Measurements from ENCODE around the gene COL17A1. TPM values are rescaled to one million over a fixed set of nuclear protein-coding genes. Genes with fewer than 3 reads are reported as not detected.

COL17A1 gene
- total RNA-seq, 1 donor from 2014 or later, result 4.2 TPM

DNA sequence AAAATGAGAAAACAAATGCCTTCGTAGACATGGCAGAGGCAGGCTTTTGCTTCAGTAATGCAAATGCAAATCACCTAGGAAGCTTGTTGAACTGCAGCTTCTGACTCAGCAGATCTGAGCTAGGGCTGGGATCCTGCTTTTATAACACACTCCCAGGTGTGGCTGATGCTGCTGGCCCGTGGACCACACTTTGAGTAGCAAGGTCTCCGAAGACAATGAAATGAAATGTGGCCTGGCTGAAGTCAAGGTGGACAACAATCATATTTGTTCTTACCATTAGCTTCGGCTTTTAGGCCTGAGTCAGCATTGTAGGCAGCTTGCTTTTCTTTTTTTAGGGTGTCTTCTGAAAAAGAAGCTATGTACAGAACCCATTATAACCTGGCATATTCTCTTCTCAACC lies 26.3 kb downstream of the COL17A1 start:
- Mint-ChIP-seq H3K36me3 (ENCODE audit: low read depth, unreplicated experiment) (no peaks in the 10 kb centered on the region), H3K4me3 (ENCODE audit: unreplicated experiment) (no peak overlapping the region), H3K9me3 (ENCODE audit: unreplicated experiment) (no peaks in the 10 kb centered on the region), H3K4me1 (ENCODE audit: unreplicated experiment) (peaks cover 15% of the 10 kb centered on the region), H3K27ac (ENCODE audit: unreplicated experiment) (no peak overlapping the region), H3K27me3 (ENCODE audit: unreplicated experiment) (peaks cover 3% of the 10 kb centered on the region)
- TF ChIP-seq, protein P1, sequence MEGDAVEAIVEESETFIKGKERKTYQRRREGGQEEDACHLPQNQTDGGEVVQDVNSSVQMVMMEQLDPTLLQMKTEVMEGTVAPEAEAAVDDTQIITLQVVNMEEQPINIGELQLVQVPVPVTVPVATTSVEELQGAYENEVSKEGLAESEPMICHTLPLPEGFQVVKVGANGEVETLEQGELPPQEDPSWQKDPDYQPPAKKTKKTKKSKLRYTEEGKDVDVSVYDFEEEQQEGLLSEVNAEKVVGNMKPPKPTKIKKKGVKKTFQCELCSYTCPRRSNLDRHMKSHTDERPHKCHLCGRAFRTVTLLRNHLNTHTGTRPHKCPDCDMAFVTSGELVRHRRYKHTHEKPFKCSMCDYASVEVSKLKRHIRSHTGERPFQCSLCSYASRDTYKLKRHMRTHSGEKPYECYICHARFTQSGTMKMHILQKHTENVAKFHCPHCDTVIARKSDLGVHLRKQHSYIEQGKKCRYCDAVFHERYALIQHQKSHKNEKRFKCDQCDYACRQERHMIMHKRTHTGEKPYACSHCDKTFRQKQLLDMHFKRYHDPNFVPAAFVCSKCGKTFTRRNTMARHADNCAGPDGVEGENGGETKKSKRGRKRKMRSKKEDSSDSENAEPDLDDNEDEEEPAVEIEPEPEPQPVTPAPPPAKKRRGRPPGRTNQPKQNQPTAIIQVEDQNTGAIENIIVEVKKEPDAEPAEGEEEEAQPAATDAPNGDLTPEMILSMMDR (IDR thresholded peaks at IDR 0.05; ENCODE audit: unreplicated experiment), result no peak
- DNase-seq (ENCODE audit: low spot score), result no peak

DNA sequence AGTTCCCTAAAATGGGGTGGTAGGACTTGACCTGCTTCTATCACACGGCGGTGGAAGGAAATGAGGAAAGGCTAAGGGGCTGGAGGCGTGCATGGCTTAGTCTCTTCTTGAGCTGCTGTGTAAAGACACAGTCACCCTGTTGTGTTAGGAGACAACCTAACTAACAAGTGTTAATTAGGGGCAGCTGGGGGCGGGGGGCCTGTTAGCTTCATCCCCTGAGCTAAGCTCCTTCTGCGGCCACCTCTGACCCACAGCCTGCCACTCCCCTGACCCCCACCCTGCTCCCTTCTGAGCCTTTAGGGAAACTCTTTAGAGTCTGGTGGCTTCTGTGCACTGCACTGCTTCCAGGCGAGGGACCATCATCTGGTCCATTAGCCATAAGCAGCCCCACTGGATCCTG lies 28.0 kb downstream of the COL17A1 start:
- Mint-ChIP-seq H3K4me1 (ENCODE audit: unreplicated experiment) (peaks cover 18% of the 10 kb centered on the region), H3K27ac (ENCODE audit: unreplicated experiment) (no peak overlapping the region), H3K4me3 (ENCODE audit: unreplicated experiment) (no peak overlapping the region), H3K27me3 (ENCODE audit: unreplicated experiment) (peaks cover 2% of the 10 kb centered on the region), H3K9me3 (ENCODE audit: unreplicated experiment) (no peaks in the 10 kb centered on the region), H3K36me3 (ENCODE audit: low read depth, unreplicated experiment) (no peaks in the 10 kb centered on the region)
- DNase-seq (ENCODE audit: low spot score), result no peak
- TF ChIP-seq, protein P1 (IDR thresholded peaks at IDR 0.05; ENCODE audit: unreplicated experiment), result no peak

DNA sequence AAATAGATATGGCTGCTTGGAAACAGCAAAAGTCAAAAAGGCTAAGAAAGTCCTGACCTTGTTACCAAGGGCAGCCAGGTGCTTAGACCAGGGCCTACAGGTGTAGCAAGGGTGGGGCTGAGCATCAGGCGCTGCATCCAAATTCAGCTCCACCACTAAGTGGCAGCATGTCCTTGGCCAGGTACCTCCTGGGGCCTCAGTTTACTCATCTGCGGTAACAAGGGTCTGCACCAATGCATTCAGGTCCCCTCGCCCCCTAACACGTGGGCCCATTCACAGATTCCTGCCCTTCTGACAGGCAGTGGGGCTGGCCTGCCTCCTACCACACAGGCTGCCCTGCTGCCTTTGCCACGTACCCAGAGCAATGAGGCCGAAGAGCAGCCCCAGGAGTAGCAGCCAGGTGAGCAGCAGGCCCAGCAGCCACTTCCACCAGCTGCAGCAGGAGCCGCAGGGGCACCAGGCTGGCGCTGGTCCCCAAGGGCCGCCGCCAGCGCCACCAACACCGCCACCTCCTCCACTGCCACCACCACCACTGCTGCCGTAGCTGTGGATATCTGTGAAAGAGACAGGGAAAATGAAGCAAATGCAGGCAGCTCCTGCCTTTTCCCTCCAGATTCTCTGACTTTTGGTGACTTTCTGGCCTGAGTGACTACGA lies 28.9 kb downstream of the COL17A1 start:
- H3K27ac Mint-ChIP-seq (ENCODE audit: unreplicated experiment), result no peak overlapping the region
- no peak for DNase-seq (ENCODE audit: low spot score)
- peaks cover 3% of the 10 kb centered on the region for H3K27me3 Mint-ChIP-seq (ENCODE audit: unreplicated experiment)

DNA sequence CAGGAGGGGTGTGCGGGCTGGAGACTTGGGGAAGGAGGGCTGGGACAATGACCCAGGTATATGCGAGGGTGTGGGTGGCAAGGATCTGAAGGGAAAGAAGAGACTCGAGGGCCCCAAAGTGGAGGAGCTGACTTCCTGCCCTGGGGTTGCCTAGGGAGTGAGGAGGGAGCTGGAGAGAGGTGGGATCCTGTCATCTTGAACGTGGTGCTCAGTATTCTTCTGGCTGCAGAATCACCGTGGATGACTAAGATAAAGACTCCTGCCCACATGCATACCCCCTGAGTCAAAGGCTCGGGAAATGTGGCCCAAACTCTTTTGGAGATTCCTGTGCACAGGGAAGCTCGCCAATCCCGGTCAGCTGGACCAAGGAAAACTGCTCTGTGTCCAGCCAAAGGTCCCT lies 31.2 kb downstream of the COL17A1 start:
- Mint-ChIP-seq H3K27me3 (ENCODE audit: unreplicated experiment) (peaks cover 5% of the 10 kb centered on the region), H3K27ac (ENCODE audit: unreplicated experiment) (no peak overlapping the region), H3K4me3 (ENCODE audit: unreplicated experiment) (no peak overlapping the region), H3K4me1 (ENCODE audit: unreplicated experiment) (peaks cover 18% of the 10 kb centered on the region), H3K9me3 (ENCODE audit: unreplicated experiment) (no peaks in the 10 kb centered on the region), H3K36me3 (ENCODE audit: low read depth, unreplicated experiment) (no peaks in the 10 kb centered on the region)
- TF ChIP-seq, protein P1 (IDR thresholded peaks at IDR 0.05; ENCODE audit: unreplicated experiment), result no peak
- no peak for DNase-seq (ENCODE audit: low spot score)

More for the DNA sequence above, 28.9 kb downstream of the COL17A1 start:
- Mint-ChIP-seq H3K4me3 (ENCODE audit: unreplicated experiment) (no peak overlapping the region), H3K4me1 (ENCODE audit: unreplicated experiment) (peaks cover 18% of the 10 kb centered on the region), H3K9me3 (ENCODE audit: unreplicated experiment) (no peaks in the 10 kb centered on the region), H3K36me3 (ENCODE audit: low read depth, unreplicated experiment) (no peaks in the 10 kb centered on the region)
- TF ChIP-seq, protein P1 (IDR thresholded peaks at IDR 0.05; ENCODE audit: unreplicated experiment), result no peak

DNA sequence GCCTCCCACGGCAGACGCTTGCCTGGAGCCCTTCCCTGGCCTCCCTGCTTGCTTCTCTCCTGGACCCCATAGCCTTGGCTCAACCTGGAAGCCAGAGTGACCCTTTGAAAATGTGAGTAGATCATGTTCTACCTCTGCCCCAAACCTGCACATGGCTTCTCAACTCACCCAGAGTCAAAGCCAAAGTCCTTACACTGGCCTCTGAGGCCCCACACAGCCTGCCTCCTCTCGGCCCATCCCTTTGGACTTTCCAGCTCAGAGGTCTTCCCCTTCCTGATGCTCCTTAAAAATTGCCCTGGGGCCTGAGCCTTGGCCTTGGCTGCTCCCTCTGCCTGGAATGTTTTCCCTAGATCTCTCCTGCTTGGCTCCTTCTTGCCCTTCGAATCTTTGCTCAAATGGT lies 32.5 kb downstream of the COL17A1 start:
- Mint-ChIP-seq H3K4me3 (ENCODE audit: unreplicated experiment) (no peak overlapping the region), H3K27ac (ENCODE audit: unreplicated experiment) (no peak overlapping the region), H3K9me3 (ENCODE audit: unreplicated experiment) (no peaks in the 10 kb centered on the region), H3K27me3 (ENCODE audit: unreplicated experiment) (peaks cover 7% of the 10 kb centered on the region), H3K36me3 (ENCODE audit: low read depth, unreplicated experiment) (no peaks in the 10 kb centered on the region), H3K4me1 (ENCODE audit: unreplicated experiment) (peaks cover 18% of the 10 kb centered on the region)
- DNase-seq (ENCODE audit: low spot score), result no peak
- TF ChIP-seq, protein P1 (IDR thresholded peaks at IDR 0.05; ENCODE audit: unreplicated experiment), result no peak
